UCSD-AML1 (cell line): ENCODE measurements around the gene RALGDS.
"Not testable (repeated sequence)": the region's sequence is repeated elsewhere in the genome, so short reads cannot be mapped to it uniquely, and the experiment has no call there.

Experiments
- DNase-seq: peaks from one replicate; lab custom pipeline; 2025; ENCODE audit not compliant: unreplicated experiment; lab: John Stamatoyannopoulos, UW

RALGDS gene

GRCh38 chr9:133090187-133090586 lies 30.9 kb downstream of the RALGDS start:
- no peak for DNase-seq

- DNase-seq = no peak
Observed at GRCh38 chr9:133089271-133089671, 31.8 kb downstream of the RALGDS start.

- no peak for DNase-seq
Observed at GRCh38 chr9:133088756-133089155, 32.3 kb downstream of the RALGDS start.

GRCh38 chr9:133088146-133088750 lies 32.8 kb downstream of the RALGDS start:
- no peak for DNase-seq

GRCh38 chr9:133087429-133088145 lies 33.5 kb downstream of the RALGDS start:
- DNase-seq = no peak

- DNase-seq = no peak
Observed at GRCh38 chr9:133086894-133087293, 34.1 kb downstream of the RALGDS start.

- not testable (repeated sequence) for DNase-seq
Observed at GRCh38 chr9:133086212-133086860, 34.7 kb downstream of the RALGDS start.

GRCh38 chr9:133083688-133084087 lies 37.4 kb downstream of the RALGDS start:
- DNase-seq = not testable (repeated sequence)

- DNase-seq = not testable (repeated sequence)
Observed at GRCh38 chr9:133081957-133082644, 38.9 kb downstream of the RALGDS start.

GRCh38 chr9:133080786-133081779 lies 40.0 kb downstream of the RALGDS start:
- DNase-seq = not testable (repeated sequence)

- DNase-seq = no peak
Observed at GRCh38 chr9:133080161-133080560, 40.9 kb downstream of the RALGDS start.

- DNase-seq = no peak
Observed at GRCh38 chr9:133078486-133078885, 42.6 kb downstream of the RALGDS start.

GRCh38 chr9:133076691-133077090 lies 44.3 kb downstream of the RALGDS start:
- DNase-seq = no peak

GRCh38 chr9:133075925-133076630 lies 45.0 kb downstream of the RALGDS start:
- DNase-seq = no peak

GRCh38 chr9:133074111-133074651 lies 46.9 kb downstream of the RALGDS start:
- DNase-seq = no peak

GRCh38 chr9:133073086-133074014 lies 47.7 kb downstream of the RALGDS start:
- no peak for DNase-seq

GRCh38 chr9:133072210-133072609 lies 48.8 kb downstream of the RALGDS start:
- DNase-seq = not testable (repeated sequence)

GRCh38 chr9:133071484-133072150 lies 49.4 kb downstream of the RALGDS start:
- DNase-seq = no peak
